GM21423 (cell line): ENCODE measurements around the gene CALB2.

ENCODE experiments used
- ATAC-seq: cut with Tn5 transposase; IDR thresholded peaks from one replicate; pipeline ENCODE4 v1.9.1; 2021; ENCODE audit warnings: mild to moderate bottlenecking, moderate library complexity; ENCODE audit not compliant: unreplicated experiment

The CALB2 gene

DNA sequence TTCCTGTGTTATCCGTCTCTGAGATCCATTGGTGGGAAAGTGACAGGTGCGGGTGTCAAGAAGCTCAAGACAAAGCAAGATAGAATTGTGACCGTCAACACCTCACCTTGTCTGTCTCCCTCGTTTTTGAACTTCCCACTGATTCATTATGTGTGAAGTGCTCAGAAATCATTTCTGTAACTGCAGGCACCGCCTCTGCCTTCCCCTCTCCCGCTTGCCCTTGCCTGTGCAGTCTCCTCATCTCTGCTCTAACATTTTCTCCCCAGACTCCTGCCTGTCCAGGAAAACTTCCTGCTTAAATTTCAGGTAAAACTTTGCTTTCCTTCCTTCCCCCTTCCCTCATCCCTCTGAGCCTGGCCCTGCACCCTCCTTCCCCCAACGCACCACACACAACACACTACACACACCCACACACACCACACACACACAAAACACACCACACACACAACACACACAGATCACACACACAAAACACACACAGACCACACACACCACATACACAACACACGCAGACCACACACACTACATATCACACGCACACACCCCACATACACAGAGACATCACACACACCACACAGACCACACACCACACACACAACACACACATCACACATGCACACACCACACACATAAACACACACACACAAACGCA, 25.7 kb downstream of the CALB2 start:
- ATAC-seq = no peak

DNA sequence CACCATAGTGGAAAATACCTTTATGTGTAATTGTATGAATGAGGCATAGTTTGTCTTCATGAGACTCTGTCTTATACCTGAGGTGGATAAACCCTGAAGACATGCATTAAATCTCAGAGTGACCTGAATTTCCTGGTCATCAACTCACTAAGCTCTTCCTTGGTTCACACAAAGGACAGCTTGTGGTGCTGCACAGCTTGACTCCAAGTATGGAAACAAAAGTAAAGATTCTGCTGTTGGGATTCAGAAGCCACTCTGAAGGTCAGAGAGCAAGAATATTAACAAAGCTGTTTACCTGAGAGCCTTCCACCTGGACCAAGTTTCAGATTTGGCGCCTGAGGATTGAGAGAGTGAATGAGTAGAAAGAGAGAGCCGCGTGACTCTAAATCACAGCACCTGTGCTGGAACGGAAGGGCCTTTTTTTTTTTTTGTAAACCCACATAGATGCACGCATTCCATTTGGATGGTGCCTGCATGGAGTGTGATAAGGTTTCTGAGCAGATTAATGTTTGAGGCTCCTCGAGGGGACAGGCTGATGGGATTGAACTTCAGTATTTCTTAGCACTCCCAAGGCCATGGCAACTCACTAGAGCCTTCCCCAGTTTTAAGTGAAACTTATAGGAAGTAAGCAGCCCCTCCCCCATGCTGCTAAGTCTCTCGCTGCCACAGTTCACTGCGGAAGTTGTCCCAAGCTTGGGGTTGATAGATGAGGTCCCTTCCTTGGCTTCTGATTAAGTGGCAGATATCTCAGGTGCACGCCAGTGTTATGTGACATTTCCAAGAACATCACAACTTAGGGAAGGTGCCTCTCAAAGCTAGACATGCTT, 28.7 kb downstream of the CALB2 start:
- ATAC-seq = no peak

DNA sequence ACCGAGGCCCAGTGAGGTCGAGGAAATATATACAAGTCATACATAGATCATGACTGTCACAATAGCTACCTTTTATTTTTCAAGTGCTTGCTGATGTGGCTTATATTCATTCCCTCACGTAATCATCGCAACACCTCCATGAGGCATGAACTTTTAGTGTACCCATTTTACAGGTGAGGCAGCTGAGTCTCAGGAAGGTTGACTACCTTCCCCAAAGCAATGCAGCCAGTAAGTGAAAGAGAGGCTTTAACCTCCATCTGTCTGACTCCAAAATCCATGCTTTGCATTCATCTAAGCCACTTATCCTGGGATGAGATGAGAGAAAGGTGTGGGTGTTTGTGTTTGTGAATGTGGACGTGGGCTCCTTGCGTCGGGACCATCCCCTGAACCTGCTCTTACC, 30.8 kb downstream of the CALB2 start:
- ATAC-seq = no peak

DNA sequence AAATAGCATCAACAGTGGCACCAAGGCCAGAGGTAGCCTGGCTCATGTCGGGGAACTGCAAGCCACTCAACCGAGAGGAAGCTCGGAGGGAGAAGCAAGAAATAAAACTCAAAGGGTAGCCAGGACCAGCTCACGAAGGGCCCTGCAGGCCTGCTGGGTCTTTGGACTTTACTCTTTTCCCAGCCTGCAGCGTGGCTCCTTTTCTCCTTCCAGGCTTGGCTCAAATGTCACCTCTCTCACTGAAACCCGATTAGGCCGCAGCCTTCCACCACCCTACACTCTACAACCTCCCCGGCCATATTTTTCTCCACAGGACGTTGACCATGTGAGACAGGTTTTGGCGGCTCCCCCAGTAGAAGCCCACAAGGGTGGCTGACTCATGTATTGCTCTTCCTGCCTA, 38.1 kb downstream of the CALB2 start:
- no peak for ATAC-seq

DNA sequence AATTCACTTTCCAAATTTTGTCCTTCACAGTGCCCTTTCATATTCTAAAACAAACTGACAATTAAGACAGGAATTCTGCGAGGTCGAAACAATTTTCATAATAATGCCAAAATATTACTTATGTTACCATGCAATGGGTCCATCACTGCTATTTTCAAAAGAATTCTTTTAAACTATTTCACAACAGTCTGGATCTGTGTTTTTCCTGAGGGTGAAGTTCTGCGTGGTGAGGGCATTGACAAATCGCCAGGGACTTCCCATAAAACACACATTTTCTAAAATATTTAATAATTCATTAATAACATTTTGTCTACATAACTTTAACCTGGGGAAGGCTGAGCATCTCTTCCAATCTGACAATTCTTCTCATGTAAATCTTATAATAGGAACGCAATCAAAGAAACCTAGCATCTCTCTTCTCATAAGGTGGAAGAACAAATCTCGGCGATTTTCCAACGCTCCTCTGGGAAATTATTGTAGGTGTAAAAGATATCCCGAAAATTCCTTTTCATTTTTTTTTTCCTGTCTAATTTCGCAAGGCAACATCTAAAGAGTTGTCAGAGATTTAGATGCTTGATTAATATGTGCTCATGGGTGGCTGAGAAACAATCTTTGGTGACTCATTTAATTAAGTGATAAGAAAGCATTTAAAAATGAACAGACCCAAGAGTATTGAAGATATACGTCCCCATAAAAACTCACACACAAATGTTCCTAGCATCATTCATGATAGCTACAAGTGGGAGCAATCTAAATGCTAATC, 41.5 kb downstream of the CALB2 start:
- no peak for ATAC-seq

DNA sequence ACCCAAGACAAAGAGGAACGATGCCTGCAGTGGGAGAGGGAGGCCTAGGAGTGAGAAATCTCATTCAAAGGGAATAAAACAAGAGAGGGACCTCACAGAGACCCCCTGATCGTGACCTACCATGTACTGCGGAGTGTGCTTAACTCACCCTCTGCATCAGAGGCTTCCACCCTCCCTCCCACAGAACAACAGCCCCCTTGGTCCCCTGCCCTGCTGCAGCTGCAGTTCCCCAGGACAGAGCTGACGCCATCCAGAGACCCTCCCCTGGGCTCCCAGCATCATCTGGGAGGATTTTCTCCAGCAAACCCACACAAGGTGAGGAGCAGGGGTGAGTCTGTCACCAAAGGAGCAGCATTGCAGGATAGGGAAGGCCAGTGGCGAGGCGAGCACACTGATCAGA, 43.5 kb downstream of the CALB2 start:
- ATAC-seq = no peak

DNA sequence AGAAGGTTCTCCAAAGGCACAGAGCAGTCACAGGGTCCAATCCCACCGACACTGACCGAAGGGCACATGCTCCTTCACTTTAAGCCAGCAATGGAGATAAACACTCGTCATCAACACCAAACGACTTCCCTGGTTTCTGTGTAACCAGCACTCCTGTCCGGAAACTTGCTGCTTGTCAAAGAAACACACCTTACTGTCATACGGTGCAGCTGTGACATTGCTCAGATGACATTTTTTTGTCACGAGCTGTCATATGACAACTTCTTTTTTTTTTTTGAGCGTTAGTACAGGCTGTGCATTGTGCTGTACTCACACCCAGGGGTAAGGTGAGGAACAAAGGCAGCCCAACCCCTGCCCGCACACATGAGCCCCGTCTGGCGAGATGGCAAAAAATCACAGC, 44.2 kb downstream of the CALB2 start:
- ATAC-seq = no peak

DNA sequence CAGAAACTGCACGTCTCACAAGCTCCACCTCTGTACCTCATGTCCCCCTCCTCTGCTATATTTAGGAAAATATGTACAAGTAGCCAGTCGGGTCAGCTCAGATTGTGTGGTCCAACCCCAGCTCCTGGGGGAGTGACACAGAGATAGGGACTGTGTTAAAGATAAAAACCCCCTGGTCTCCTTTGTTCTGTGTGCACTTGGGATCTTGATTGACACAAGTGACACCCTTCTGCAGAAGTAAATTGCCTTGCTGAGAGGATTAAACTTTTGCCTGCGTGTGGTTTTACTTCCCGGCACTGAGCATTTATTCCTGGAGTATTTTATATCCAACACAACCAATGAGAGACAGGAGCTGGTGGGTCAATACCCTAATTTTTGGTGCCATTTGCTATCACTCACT, 45.8 kb downstream of the CALB2 start:
- no peak for ATAC-seq

DNA sequence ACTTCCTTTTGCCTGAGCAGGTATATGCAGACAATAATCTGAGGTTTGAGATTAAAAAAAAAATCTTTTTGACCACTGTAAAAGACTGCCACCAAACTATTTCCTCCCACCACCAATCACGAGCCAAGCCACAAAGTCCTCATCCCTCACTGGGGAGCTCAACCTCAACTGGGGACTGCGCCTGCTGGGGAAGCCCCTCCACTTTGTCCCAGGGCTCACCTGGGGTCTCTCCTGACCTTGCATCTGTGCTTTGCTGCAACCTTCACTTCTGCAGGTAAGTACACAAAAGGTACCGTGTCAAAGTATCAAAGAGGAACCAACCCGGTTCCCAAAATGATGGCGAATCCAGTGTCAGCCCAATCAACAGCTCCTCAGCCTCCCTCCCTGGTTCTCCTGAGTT, 47.8 kb downstream of the CALB2 start:
- no peak for ATAC-seq

DNA sequence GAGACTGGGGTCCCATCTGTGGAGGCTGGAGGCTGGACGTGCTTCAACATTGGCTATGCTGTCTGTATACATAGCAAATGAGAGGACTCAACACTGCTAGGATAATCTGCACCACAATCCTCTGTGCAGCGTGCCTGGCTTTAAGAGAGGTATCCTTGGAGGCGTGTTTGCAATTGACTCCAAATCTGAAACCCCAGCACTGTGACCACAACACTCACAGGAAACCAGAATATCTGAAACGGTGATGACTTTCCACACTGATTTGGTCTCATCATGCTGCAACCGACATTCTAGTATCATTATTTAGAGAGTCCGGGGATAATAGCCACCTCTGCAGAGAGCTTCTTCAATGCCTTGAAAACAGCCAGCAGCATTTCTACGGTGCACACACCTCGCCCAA, 48.2 kb downstream of the CALB2 start:
- ATAC-seq = no peak

DNA sequence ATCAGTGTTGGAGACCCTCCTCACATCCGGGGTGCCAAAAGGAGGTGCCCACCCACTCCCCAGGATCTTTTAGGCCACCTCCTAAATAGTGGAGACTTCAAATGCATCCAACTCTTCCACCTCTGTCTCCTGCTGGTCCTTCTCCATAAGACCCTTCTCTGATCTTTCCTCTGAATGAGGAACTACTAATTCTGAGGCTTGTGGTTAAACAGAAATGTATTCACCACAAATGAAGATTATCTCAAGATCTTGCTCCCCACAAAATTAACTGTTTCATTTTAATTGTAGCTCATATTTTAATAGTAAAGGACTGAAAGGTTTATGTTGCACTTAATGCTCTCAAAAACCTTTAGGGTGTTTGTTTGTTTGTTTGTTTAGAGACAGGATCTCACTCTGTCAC, 49.2 kb downstream of the CALB2 start:
- no peak for ATAC-seq

DNA sequence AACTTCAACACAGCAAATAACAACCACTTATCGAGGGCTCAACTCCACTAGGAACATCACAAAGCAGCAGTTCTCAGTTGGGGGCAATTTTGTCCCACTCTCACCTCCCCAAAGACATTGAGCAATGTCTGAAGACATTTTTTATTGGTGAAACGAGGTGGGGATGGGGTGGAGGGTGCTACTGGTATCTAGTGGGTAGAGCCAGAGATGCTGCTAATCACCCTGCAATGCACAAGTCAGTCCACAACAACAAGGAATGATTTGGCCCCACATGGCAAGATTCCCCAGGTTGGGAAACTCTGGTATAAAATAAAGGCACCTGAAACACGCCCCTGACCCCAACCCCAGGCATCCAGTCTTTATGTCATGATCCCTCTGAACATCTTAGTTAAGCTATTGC, 50.0 kb downstream of the CALB2 start:
- ATAC-seq = no peak

DNA sequence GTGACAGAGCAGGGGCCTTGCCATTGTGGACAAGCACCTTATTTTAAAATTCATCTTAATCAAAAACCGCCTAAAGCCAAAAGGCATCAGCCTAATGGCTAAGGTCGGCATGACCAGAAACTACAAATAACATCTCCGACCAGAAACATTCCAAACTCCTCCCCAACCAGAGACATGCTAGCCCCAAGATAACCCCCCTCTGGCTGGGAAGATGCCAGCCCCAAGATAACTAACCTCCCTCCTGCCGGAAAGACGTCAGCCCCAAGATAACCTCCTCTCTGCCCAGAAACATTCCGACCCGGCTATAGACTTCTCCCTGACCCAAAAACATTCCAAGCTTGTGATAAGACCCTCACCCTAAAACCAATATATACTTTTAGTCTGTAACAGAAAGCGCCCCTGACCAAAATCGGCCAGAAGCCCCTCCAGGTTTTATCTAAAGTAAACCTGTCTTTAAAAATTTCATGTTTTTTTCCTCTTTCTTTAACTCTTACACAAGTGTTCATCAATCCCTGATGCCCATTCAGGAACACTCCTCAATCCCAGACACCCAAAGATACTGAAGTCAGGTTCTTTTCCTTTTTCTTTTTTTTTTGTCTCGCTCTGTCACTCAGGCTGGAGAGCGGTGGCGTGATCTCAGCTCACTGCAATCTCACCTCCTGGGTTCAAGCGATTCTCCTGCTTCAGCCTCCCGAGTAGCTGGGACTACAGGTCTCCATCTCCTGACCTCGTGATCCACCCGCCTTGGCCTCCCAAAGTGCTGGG, 50.7 kb downstream of the CALB2 start:
- ATAC-seq = no peak

DNA sequence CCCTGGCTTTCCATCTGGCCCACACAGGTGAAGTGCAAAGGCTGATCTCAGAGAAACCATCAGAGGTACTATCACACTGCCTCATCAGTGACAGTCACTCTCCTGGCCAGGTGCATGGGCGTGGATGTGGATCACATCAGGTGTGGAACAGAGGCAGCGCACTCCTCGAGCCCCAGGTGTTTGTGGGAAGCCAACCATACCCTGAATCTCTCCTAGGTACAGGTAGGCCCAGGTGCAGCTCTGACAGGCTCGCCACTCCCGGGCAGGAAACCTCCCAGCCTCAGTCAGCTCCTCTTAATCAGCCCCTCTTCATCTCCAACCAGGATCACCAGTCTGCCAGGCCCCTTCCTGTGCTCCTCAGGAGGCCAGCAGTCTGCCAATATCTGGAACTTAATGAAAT, 51.6 kb downstream of the CALB2 start:
- ATAC-seq = no peak

DNA sequence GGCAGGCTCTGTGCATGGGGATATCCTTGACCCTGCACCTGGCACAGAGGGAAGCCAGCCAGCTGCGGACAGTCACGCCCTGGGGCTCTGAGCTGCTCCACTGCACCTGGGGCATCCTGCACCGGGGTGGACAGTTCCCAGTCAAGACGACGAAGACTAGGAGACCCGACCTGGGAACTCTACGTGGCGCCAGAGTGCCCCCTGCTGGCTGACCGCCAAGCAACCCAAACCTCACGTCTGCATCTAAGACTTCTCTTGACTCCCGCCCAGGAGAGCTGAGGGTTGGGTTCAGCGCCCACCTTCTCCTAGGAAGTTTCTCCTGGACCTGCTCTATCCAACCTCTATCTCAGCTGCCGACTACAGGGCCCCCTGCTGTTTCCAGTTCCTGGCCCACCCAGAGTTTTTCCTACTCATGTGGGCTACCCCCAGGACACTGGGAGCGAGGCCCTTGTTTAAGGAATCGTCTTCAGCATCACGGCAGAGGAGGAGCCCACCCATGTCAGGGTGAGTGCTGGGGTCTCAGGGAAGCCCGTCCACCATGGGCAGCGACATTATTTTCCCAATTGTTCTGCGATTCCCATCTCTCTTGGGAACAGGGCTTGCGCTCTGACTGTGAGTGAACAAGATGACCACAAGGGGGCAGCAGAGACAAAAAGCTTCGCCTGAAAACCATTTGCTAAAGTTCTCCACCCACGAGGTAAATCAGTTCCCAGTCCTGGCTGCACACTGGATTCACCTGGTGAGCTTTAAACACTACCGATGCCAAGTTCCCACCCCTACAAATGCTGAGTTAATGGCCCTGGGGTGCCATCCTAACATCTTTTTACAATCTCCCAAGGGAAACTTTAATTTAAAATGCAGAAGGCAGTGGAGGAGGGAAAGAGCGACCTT, 54.0 kb downstream of the CALB2 start:
- ATAC-seq = no peak

DNA sequence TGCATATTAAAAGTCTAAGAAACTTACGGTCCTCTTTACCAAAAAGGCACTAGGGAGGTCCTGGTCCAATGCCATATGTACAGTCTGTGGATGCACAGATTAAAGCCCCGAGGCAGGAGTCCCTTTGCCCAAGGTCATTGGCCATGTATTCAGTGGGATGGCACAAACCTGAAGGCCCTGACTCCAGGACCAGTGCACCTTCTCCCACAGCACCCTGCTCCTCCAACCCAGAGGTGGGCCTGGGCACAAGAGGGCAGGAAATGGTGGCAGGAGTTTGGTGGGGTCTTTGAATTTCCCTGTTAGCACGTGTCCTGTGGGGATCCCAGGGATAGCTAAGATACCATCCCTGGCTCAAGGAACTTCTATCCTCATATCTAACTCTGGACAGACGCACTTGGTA, 54.8 kb downstream of the CALB2 start:
- ATAC-seq = no peak

DNA sequence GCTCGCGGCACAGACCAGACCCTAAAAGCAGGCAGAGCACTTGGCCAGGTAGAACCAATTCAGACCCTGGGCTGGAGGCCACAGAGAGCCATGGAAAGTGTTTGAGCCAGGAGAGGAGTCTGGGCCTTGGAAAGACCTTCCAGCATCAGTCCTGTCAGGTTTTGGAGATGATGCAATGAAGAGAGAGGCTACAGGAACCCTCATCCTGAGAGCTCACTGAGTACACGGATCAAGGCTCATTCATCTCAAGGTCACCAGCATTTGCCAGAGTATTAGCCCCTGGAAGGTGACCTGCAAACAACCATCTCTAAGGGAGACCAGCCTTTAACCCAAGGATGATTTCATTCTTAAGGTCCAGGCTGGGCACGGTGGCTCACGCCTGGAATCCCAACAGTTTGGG, 55.5 kb downstream of the CALB2 start:
- no peak for ATAC-seq

DNA sequence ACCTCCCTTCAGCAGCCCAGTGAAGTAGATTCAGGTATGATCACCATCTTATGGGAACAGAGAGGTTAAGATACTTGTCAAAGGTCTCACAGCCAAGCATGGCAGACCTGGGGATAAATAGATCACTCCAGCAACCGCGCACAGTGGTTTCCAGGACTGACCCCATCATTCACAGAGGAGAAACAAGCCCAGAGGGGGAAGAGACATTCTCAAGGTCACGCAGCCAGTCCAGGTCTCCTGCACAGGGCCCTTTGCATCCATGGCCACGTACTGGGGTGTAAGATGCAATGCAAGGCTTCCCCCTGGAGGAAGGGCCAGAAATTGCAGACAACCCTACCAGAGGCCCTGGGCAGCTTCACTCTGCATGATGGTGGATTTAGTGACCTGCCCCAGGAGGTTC, 63.4 kb downstream of the CALB2 start:
- no peak for ATAC-seq

DNA sequence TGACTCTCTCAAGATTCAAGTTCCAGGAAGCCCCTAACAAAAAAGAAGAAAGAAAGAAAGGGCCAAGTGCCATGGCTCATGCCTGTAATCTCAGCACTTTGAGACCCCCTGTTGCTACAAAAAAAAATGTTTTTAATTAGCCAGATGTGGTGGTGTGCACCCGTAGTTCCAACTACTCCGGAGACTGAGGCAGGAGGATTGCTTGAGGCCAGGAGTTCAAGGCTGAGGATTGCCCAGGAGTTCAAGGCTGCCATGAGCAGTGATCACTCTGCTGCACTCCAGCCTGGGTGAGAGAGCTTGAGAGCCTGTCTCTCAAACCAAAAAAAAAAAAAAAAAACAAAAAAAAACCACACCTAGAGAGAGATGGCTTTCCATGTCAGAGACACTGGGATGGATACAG, 64.5 kb downstream of the CALB2 start:
- no peak for ATAC-seq

DNA sequence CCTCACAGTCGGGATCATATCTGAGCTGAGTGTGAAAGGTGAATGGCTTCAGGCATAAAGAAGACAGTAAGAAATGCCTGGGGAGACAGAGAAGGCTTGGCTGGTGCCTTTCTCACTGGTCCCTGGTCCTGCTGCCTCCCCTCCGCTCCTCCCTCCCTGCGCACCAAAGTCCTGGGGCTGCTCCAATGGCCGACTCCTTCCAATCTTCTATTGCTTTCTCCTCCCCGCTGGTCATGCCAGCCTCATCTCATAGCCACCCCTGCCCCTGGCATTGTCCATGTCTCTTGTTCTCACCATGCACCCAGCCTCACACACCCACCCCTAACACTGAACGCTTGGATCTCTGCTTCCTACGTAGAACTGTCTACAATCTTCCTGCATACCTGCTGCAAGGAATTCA, 65.3 kb downstream of the CALB2 start:
- ATAC-seq = no peak
